COLO668 (cell line): ENCODE data around the gene KCNA5.

Experiments
- DNase-seq: peaks from one replicate; lab custom pipeline; 2025; ENCODE audit not compliant: unreplicated experiment; lab: John Stamatoyannopoulos, UW

The KCNA5 gene

GRCh38 chr12:5043589-5044419, at the start of gene KCNA5:
Gene KCNA5, plus strand, starts transcription at chr12:5043879. Its CDS starts 269 bp downstream, at chr12:5044148.
- no peak for DNase-seq

- DNase-seq = no peak
Measured at GRCh38 chr12:4994622-4995021, 49.1 kb upstream of the KCNA5 start.

DNA sequence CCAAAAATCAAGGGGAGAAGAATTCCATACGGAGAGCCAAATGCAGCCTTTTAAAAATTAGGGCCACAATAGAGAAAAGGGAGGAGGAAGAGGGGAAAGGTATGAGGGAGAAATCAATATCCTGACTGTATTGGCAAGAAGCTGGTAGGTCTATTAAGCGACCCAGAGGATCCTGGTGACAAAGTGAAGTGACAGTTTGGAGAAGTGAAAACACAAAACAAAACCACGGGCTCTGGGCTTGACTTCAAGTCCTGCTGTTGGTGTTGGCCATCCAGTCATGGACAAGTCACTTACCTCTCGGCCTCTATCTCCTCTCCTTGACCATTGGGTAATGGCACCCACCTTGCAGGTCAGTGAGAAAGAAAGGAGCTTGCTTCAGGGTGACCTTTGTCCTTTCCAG, 47.0 kb upstream of the KCNA5 start:
- DNase-seq = no peak

- DNase-seq = no peak
Measured at GRCh38 chr12:4997939-4998338, 45.7 kb upstream of the KCNA5 start.

DNA sequence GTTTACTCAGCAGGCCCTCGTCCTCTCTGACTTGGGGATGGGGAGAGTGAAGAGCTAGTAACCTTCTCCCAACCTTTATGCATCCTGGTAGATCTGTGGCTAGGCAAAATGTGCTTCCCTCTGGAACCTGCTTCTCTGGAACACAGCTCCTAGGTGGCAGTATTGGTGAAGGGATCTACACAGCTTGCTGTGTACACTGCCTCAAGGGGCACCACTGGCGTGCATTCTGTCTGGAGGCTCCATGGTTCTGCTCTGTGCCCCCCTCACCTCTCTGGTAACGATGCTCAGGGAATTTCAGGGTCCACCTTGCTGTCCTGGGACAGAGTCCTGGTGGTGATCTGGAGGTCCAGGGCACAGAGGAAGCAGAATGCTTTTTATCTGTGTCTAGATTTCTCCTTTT, 43.5 kb upstream of the KCNA5 start:
- DNase-seq = no peak

- DNase-seq = no peak
Measured at GRCh38 chr12:5000658-5001385, 42.9 kb upstream of the KCNA5 start.

GRCh38 chr12:5003025-5003666, 40.5 kb upstream of the KCNA5 start:
- peak; percentile 24 for DNase-seq

GRCh38 chr12:5008661-5009060, 35.0 kb upstream of the KCNA5 start:
- no peak for DNase-seq

- DNase-seq = no peak
Measured at GRCh38 chr12:5010151-5010550, 33.5 kb upstream of the KCNA5 start.

- DNase-seq = no peak
Measured at GRCh38 chr12:5012337-5012736, 31.3 kb upstream of the KCNA5 start.

GRCh38 chr12:5013266-5013730, 30.4 kb upstream of the KCNA5 start:
- no peak for DNase-seq

DNA sequence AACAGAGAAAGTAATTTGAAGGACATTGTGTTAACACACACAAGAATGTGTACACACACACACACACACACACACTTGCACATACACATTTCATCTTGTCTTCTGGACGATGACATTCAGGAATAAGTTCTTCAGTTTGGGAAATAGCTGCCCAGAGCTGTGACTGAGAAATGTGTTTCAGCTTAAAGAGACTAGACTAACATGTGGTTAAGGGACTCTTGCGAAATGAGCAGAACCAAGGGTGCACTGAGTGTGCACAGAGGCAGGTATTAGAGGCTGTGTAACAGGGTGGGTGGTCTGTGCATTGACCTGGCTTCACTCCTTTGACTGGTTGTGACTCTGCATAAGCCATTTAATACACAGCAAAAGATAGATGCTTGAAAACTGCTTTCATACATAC, 29.4 kb upstream of the KCNA5 start:
- DNase-seq = no peak

DNA sequence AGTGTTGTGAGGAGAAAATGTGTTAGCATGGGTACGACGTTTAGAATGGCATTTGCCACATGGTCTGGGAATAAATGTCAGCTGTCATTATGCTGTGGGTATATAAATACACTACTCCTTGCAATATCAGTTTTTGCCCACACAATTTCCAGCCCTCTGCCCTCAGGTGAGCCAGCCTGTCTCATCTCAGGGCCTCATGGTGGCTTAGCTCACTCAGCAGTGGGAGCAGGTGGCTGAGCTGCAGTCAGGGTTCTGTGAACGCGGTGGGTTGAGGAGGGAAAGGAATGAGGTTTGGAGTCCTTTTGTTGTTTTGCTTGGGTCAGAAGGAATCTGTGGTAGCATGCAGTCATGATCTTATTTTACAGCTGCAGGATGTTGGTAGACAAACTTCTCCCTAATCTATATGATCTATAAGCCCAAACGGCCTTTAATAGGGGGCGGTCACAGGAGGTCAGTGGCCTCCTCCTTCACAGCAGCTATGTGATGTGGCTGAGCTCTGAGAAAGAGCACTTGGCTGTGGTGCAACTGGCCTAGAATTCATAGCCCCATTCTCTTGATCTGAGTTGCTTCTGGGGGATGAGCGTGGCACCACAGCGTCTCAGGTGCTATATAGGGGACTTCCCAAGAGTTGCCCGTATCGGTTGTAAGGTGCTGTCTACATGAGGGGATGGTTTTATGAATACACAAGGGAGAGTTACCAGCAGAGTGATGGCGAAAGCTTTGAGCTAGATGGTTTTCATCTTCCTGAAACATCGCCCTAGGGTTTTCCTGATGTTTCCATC, 27.8 kb upstream of the KCNA5 start:
- DNase-seq = no peak

- DNase-seq = no peak
Measured at GRCh38 chr12:5016526-5016925, 27.2 kb upstream of the KCNA5 start.

GRCh38 chr12:5017638-5018348, 25.9 kb upstream of the KCNA5 start:
- no peak for DNase-seq

DNA sequence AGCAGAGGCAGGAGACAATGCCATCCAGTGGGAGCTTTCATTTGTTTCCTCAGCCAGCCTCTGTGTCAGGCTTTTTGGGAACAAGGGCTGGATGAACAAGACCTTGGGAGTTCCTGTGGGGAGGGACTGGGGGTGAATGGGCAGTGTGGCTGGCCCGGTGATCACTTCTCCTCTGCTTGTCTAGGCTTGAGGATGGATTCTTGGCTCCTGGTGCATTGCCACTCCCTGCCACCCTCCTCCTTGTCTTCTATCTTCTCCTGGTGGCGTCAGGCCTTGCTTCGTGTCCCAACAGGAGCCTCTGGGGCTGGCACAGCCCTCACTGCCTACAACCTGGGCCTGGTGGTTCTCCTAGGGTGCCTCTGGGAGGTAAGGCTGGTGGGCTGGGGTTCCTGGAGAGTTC, 25.0 kb upstream of the KCNA5 start:
- DNase-seq = no peak

GRCh38 chr12:5022025-5022424, 21.7 kb upstream of the KCNA5 start:
- DNase-seq = no peak

DNA sequence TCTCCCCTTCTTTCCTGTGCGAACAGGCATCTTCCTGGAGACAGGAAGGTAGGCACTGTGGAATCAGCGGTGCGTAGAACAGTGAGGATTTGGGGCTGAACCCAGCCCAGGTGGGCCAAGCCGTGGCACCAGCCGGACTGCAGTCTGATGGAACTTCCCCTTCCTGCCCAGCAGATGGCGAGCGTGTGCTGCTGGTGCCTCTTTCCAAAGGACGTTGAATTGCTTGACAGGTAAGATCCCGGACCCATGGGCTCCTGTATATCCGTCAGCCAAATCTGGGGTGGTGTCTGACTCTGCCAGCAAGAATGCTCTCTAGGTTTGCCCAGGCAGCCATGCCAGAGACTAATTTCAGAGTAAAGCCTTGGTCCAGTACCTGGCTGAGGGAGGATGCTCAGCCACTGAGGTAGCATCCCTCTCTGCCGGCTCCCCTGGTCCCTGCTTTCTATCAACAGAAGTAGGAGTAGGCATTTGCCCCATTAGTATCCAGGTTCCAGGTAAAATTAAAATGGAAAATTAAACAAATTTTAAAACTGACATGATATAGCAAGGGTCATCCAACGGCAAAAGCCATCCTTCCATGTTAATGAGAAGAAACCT, 21.1 kb upstream of the KCNA5 start:
- peak; percentile 22 for DNase-seq

GRCh38 chr12:5023842-5024241, 19.8 kb upstream of the KCNA5 start:
- DNase-seq = no peak

DNA sequence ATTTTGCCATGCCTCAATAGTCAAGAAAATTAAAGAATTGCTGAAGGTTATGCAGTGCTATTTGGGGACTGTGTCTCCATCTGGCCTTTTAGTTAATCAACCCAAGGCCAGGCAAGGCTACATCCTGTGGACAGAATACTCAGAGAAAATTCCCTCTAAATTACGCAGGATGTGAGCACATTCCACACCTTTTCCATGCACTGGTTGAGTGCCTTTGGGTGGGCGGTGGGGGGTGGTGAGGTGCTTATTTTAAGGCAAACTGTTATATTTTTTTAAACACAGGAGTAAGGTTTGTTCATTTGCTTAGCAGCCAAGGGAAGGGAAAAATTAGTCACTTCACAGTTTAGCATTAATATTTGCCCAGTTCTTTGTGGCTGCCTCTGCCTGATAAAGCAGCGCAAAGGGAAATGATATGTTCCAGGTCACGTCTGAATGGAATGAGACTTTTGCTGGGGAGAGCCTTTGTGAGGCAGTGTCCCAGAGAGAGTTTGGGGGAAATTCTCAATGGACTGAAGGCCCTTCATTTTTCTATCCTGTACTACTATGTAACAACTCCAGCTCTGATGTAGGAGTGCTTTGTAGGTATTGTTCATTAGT, 17.2 kb upstream of the KCNA5 start:
- no peak for DNase-seq
